Heart right ventricle (tissue), 16 donors: Measurements from ENCODE around the gene SPATA46. TPM values are rescaled to one million over a fixed set of nuclear protein-coding genes. Genes with fewer than 3 reads are reported as not detected.

ENCODE experiments used
- ATAC-seq, 8 donors: fragments of 200-7000 bp; cut with Tn5 transposase; one replicate each; pipeline ENCODE4 v1.9.1; 2020; ENCODE audit warnings: mild to moderate bottlenecking in 8 of 8, moderate library complexity in 8 of 8, moderate number of reproducible peaks in 1 of 8
- DNase-seq, 2 donors: peaks; one replicate each; pipeline ENCODE4 v3.0.0-alpha.2; 2020
- H3K27ac ChIP-seq, 10 donors: fragments of 200-600 bp; sonication (generic) in 2 of 10; one replicate each; pipeline versions ENCODE4 v1.5.0 to v1.8.0; 2020 to 2022; ENCODE audit warnings: mild to moderate bottlenecking in 3 of 10
- H3K27me3 ChIP-seq, 7 donors: fragments of 200-600 bp; one replicate each; pipeline ENCODE4 v1.8.0; 2021 to 2022; ENCODE audit warnings: mild to moderate bottlenecking in 2 of 7
- H3K36me3 ChIP-seq, 9 donors: fragments of 200-600 bp; sonication (generic) in 1 of 9; one replicate each; pipeline versions ENCODE4 v1.5.0 to v1.8.0; 2020 to 2022; ENCODE audit warnings: mild to moderate bottlenecking in 2 of 9
- H3K4me1 ChIP-seq, 9 donors: fragments of 200-600 bp; sonication (generic) in 1 of 9; one replicate each; pipeline versions ENCODE4 v1.5.0 to v1.8.0; 2020 to 2022; ENCODE audit warnings: mild to moderate bottlenecking in 4 of 9
- H3K4me3 ChIP-seq, 10 donors: fragments of 200-600 bp; sonication (generic) in 2 of 10; one replicate each; pipeline versions ENCODE4 v1.5.0 to v1.8.0; 2020 to 2022; ENCODE audit warnings: mild to moderate bottlenecking in 7 of 10, moderate library complexity in 2 of 10
- H3K9me3 ChIP-seq, 11 donors: fragments of 200-600 bp in 10 of 11; sonication (generic) in 2 of 11; one replicate each; pipeline versions ENCODE4 v1.5.0 to v1.8.0; 2013 to 2022; ENCODE audit warnings: mild to moderate bottlenecking in 2 of 11, control low read depth in 1 of 11, moderate library complexity in 1 of 11
- CTCF ChIP-seq, 9 donors: fragments of 200-600 bp; sonication (generic) in 2 of 9; IDR thresholded peaks; one replicate each; pipeline versions ENCODE4 v1.5.0 to v1.8.0; 2021 to 2022; ENCODE audit warnings: antibody characterized with exemption in 9 of 9, mild to moderate bottlenecking in 5 of 9, moderate library complexity in 1 of 9
- WGBS, 2 donors: extraction: QIAGEN DNeasy Blood & Tissue Kit; methylation state at CpG; one replicate each; pipeline ENCODE4 v1.1.7; 2013; ENCODE audit warnings: inconsistent platforms in 1 of 2; 5-methylcytosine and 5-hydroxymethylcytosine counted together
- intact Hi-C, 10 donors: fragments of 100-400 bp; cut with DNase I; formaldehyde crosslinking; loops; one replicate each; pipeline versions ENCODE4 v1.11.1 to v1.14.2; 2022
- polyA plus RNA-seq, 2 donors: library from polyadenylated mRNA; stranded (reverse); fragments of 200-250 nt; gene quantifications; one replicate each; pipeline ENCODE4 v1.2.3, GENCODE V29; 2013
- total RNA-seq, 10 donors: library from RNA; stranded (reverse); fragmentation: NEBNext Ultra II Directional in 3 of 10; extraction: Animal tissue kit (Norgen Biotek cat#: 25700) in 3 of 10; gene quantifications; one replicate each; pipeline versions ENCODE4 v1.2.1 to v1.2.4, GENCODE V29; 2021 to 2023
- donor health status: Arrhythmogenic right ventricular cardiomyopathy.
- donor health status: ischemic (EF 13 %, LVEDD 7.1; RV severe dilation, severe dysfunction).
- donor health status: healthy with polysubstance abuse.
- donor health status: DM: no; HTN: yes; CAD: no.
- donor health status: DM: no; HTN: no; CAD: no.
- donor health status: ischemic (EF 25% LVEDD 6.9; RV normal size, moderate dysfunction).
- donor health status: ischemic (EF 25% LVEDD 5.7; RV mildly dilated, moderate dysfunction).
- donor health status: healthy.
- donor health status: DM: yes; HTN: yes; CAD: no.
- donor health status: Ischemic cardiomyopathy.
- donor health status: ischemic (EF 35%, LVEDD 5.7; RV mildly dilated, moderate dysfunction).
- donor health status: nonischemic (EF 11% LVEDD 7.7; RV severe dilation, severe dysfunction).
- donor health status: DM: yes; HTN: yes; CAD: no.
- donor health status: PGD.
- donor health status: ischemic (EF 29% LVEDD 5.4; RV normal size, mild dysfunction).
- donor health status: nonischemic (EF 23%, LVEDD 6.1; RV moderate dilation, normal function).

Gene SPATA46
- total and polyA plus RNA-seq, 12 donors = not detected

GRCh38 chr1:162390396-162391185 is 13.9 kb upstream of the SPATA46 start:
- H3K36me3 ChIP-seq = no peaks in the 10 kb centered on the region
- H3K4me1 ChIP-seq = peaks cover 0 to 5% (median 0%) of the 10 kb centered on the region in 9 donors
- peaks cover 3 to 18% (median 4%) of the 10 kb centered on the region in 7 donors for H3K27me3 ChIP-seq
- intact Hi-C loops = loop anchor here in 5 of 10 donors (2.0 to 10.0 kb wide), 6 partner anchors 106 to 598 kb away; no protein-coding TSS in a partner anchor
- H3K27ac ChIP-seq = no peak overlapping the region
- DNase-seq (no peak), ATAC-seq (no peak)
- no peaks in the 10 kb centered on the region for H3K9me3 ChIP-seq
- no peak for TF ChIP-seq CTCF (IDR thresholded peaks at IDR 0.05)
- H3K4me3 ChIP-seq = no peak overlapping the region
- 75 to 81% methylated on average over 15 of the region's 15 CpGs for WGBS, 2 donors

GRCh38 chr1:162389971-162390370 is 13.3 kb upstream of the SPATA46 start:
- DNase-seq (no peak), ATAC-seq (no peak)
- Histone ChIP-seq H3K4me1 (peaks cover 0 to 5% (median 0%) of the 10 kb centered on the region in 9 donors), H3K27me3 (peaks cover 3 to 13% (median 4%) of the 10 kb centered on the region in 7 donors), H3K4me3 (no peak overlapping the region), H3K9me3 (no peaks in the 10 kb centered on the region), H3K27ac (no peak overlapping the region), H3K36me3 (no peaks in the 10 kb centered on the region)
- WGBS, 2 donors = 72 to 76% methylated on average over 9 of the region's 9 CpGs
- TF ChIP-seq CTCF (IDR thresholded peaks at IDR 0.05) = no peak
- intact Hi-C loops = loop anchor here in 6 of 10 donors (2.0 to 10.0 kb wide), 7 partner anchors 95 to 598 kb away; no protein-coding TSS in a partner anchor

- no peak for DNase-seq
- no peak for TF ChIP-seq CTCF (IDR thresholded peaks at IDR 0.05)
- intact Hi-C loops = loop anchor here in 2 of 10 donors (5.0 to 10.0 kb wide), 2 partner anchors 94 to 332 kb away; no protein-coding TSS in a partner anchor
- Histone ChIP-seq H3K27me3 (peaks cover 0 to 10% (median 0%) of the 10 kb centered on the region in 7 donors), H3K27ac (no peak overlapping the region), H3K9me3 (no peaks in the 10 kb centered on the region), H3K4me1 (peaks cover 0 to 5% (median 0%) of the 10 kb centered on the region in 9 donors), H3K36me3 (no peaks in the 10 kb centered on the region), H3K4me3 (no peak overlapping the region)
- 64% methylated on average over 11 of the region's 11 CpGs for WGBS, 2 donors
- no peak for ATAC-seq
Observed at GRCh38 chr1:162389021-162389818, 12.6 kb upstream of the SPATA46 start.

- TF ChIP-seq CTCF (IDR thresholded peaks at IDR 0.05) = no peak
- H3K27ac ChIP-seq = no peak overlapping the region
- no peaks in the 10 kb centered on the region for H3K9me3 ChIP-seq
- WGBS, 2 donors = 92 to 94% methylated on average over 5 of the region's 5 CpGs
- intact Hi-C loops = loop anchor here in 2 of 10 donors (5.0 to 10.0 kb wide), 2 partner anchors 94 to 331 kb away; no protein-coding TSS in a partner anchor
- no peaks in the 10 kb centered on the region for H3K36me3 ChIP-seq
- H3K27me3 ChIP-seq = peaks cover 0 to 4% (median 0%) of the 10 kb centered on the region in 7 donors
- DNase-seq (no peak), ATAC-seq (peak in 3 of 8 donors; percentile 49 to 70 (median 63))
- no peak overlapping the region for H3K4me3 ChIP-seq
- peaks cover 0 to 5% (median 0%) of the 10 kb centered on the region in 9 donors for H3K4me1 ChIP-seq
Observed at GRCh38 chr1:162388615-162389014, 12.0 kb upstream of the SPATA46 start.
